ENCODE measurements around the gene TRIM27.

- TF ChIP-seq EZH2phosphoT487 (IDR thresholded peaks at IDR 0.05; ENCODE audit: borderline replicate concordance): no peak
- no peak for TF ChIP-seq CTCF (conservative IDR thresholded peaks at IDR 0.05; ENCODE audit: low read length)
Observed at GRCh38 chr6:28903686-28904085, 20.1 kb downstream of the TRIM27 start.
